Activated T-helper 17 cell treated with anti-CD3 and anti-CD28 coated beads, Interleukin-2, amount 50 U/mL, for 72 hours (primary cell): Measurements from ENCODE around the gene FXYD5. TPM values are rescaled to one million over a fixed set of nuclear protein-coding genes. Genes with fewer than 3 reads are reported as not detected.

Source experiments
- ATAC-seq: fragments of 150-1000 bp; cut with Tn5 transposase; replicated peaks from 2 replicates; pipeline ENCODE4 v1.10.0; 2021; ENCODE audit warnings: mild to moderate bottlenecking, moderate library complexity
- H3K27ac Mint-ChIP-seq: one replicate; pipeline ENCODE4 v1.8.0; 2022; ENCODE audit warnings: mixed read lengths
- H3K27me3 Mint-ChIP-seq: one replicate; pipeline ENCODE4 v1.8.0; 2022; ENCODE audit warnings: mixed read lengths
- H3K36me3 Mint-ChIP-seq: one replicate; pipeline ENCODE4 v1.8.0; 2022; ENCODE audit warnings: low read depth, mild to moderate bottlenecking, mixed read lengths
- H3K4me1 Mint-ChIP-seq: one replicate; pipeline ENCODE4 v1.8.0; 2022; ENCODE audit warnings: mixed read lengths
- H3K4me3 Mint-ChIP-seq: one replicate; pipeline ENCODE4 v1.8.0; 2022; ENCODE audit warnings: mild to moderate bottlenecking, mixed read lengths
- H3K9me3 Mint-ChIP-seq: one replicate; pipeline ENCODE4 v1.8.0; 2022; ENCODE audit warnings: mixed read lengths
- total RNA-seq, 2 donors: library from RNA; stranded (reverse); gene quantifications; one replicate each; pipeline ENCODE4 v1.2.3, GENCODE V29; 2022

The FXYD5 gene
- 100 to 1,000 TPM; 214 to 257 TPM for total RNA-seq

DNA sequence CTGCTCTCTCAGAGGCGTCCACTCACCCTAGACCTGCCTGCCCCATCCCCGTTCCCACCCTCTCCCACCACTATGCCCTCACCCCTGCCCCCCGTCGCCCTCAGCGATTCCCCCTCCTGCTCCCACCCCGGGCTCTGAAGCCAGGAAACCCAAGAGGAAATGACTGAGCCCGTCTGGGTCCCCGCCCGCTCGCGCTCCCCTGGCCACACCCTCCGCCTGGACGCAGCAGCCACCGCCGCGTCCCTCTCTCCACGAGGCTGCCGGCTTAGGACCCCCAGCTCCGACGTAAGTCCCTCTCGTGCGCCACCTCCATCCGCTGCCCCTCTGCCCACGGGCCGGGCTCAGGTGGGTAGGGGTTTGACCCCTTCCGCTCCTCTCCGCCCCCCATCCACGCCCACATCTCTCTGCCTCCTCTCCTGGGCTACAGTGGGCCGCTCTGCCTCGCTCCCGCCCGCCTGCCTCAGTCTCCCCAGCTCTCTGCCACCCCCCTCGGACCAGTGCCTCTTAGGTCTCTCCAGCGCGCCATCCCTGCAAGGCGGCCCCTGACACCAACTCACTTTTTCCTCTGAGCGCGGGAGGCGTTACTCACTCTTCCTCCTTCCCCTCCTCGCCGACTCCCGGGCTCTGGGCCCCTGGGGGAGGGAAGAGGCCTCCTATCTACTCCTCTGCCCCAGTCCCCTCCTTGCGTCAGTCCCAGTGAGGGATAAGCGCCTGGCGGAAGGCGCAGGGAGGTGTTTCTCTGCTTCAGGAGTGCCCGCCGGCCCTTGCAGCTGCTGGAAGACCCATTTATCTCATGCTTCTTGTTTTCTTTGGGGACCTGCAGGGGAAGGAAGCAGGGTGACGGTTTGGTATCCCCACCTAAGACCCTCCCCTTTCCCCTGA lies at the start of gene FXYD5:
Gene FXYD5 (plus strand): TSS at position 211 of the 882 bp plus-strand sequence. CDS start 816 bp downstream, outside the sequence.
- no peaks in the 10 kb centered on the region for H3K9me3 Mint-ChIP-seq
- no peaks in the 10 kb centered on the region for H3K27me3 Mint-ChIP-seq
- H3K4me3 Mint-ChIP-seq = peak within 1 kb of the TSS; percentile 97
- H3K27ac Mint-ChIP-seq = peak within 1 kb of the TSS; percentile 99
- H3K36me3 Mint-ChIP-seq = peaks cover 53% of the 10 kb centered on the region
- peak; percentile 88 for ATAC-seq
- H3K4me1 Mint-ChIP-seq = peaks cover 33% of the 10 kb centered on the region

DNA sequence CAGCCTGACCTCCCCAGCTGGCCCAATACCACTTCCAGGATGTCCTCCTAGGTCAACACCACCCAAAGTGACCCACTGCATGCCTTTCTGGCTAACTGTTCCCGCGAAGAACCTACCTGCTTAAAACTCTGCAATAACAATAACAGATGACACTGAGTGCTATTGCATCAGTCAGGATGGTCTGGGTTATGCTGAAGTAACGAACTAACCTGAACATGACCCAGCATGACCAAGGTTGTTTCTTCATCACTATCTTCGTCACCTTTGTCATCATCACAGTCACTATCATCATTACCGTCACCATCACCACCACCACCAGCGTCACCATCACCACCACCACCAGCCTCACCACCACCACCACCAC lies 49.5 kb upstream of the FXYD5 start:
- Mint-ChIP-seq H3K36me3 (no peaks in the 10 kb centered on the region), H3K4me1 (no peaks in the 10 kb centered on the region), H3K9me3 (no peaks in the 10 kb centered on the region), H3K27me3 (no peaks in the 10 kb centered on the region), H3K27ac (no peak overlapping the region), H3K4me3 (no peak overlapping the region)
- ATAC-seq = no peak

DNA sequence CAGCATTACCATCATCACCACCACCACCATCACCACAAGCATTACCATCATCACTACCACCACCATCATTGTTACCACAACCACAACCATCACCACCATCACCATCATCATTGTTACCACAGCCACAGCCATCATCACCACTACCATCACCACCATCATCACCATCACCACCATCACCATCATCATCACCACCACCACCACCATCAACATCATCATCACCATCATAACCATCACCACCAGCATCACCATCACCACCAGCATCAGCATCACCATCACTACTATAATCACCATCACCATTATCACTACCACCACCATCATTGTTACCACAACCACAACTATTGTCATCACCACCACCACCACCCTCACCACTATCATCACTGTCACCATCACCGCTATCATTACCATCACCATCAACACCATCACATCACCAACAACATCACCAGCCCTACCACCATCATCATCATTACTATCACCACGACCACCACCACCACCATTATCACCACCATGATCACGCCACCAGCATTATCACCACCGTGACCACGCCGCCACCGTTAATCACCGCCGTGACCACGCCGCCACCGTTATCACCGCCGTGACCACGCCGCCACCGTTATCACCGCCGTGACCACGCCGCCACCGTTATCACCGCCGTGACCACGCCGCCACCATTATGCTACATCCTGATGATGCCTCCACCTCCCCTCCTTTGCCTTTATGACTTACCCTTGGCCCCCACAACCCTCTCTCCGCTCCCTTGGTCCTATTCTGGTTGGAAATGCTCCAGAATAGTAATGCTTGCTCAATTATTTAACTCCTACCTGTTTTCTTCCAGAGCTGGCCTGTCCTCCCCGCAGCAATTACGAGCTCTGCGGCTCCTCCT lies 48.9 kb upstream of the FXYD5 start:
- H3K36me3 Mint-ChIP-seq = no peaks in the 10 kb centered on the region
- H3K27me3 Mint-ChIP-seq = no peaks in the 10 kb centered on the region
- peak overlapping the region; percentile 7 for H3K27ac Mint-ChIP-seq
- H3K4me3 Mint-ChIP-seq = no peak overlapping the region
- H3K9me3 Mint-ChIP-seq = no peaks in the 10 kb centered on the region
- no peaks in the 10 kb centered on the region for H3K4me1 Mint-ChIP-seq
- peak; percentile 32 for ATAC-seq

GRCh38 chr19:35106291-35106583 lies 48.3 kb upstream of the FXYD5 start:
- no peaks in the 10 kb centered on the region for H3K27me3 Mint-ChIP-seq
- H3K36me3 Mint-ChIP-seq = no peaks in the 10 kb centered on the region
- H3K9me3 Mint-ChIP-seq = no peaks in the 10 kb centered on the region
- H3K27ac Mint-ChIP-seq = peak overlapping the region; percentile 7
- ATAC-seq = no peak
- no peaks in the 10 kb centered on the region for H3K4me1 Mint-ChIP-seq
- H3K4me3 Mint-ChIP-seq = no peak overlapping the region

- no peaks in the 10 kb centered on the region for H3K27me3 Mint-ChIP-seq
- H3K36me3 Mint-ChIP-seq = no peaks in the 10 kb centered on the region
- no peaks in the 10 kb centered on the region for H3K4me1 Mint-ChIP-seq
- ATAC-seq = no peak
- no peaks in the 10 kb centered on the region for H3K9me3 Mint-ChIP-seq
- no peak overlapping the region for H3K4me3 Mint-ChIP-seq
- H3K27ac Mint-ChIP-seq = peak overlapping the region; percentile 36
Observed at GRCh38 chr19:35106898-35107541, 47.5 kb upstream of the FXYD5 start.

- peak; percentile 80 for ATAC-seq
- Mint-ChIP-seq H3K4me1 (no peaks in the 10 kb centered on the region), H3K9me3 (no peaks in the 10 kb centered on the region)
Observed at GRCh38 chr19:35107545-35107944, 47.0 kb upstream of the FXYD5 start.

DNA sequence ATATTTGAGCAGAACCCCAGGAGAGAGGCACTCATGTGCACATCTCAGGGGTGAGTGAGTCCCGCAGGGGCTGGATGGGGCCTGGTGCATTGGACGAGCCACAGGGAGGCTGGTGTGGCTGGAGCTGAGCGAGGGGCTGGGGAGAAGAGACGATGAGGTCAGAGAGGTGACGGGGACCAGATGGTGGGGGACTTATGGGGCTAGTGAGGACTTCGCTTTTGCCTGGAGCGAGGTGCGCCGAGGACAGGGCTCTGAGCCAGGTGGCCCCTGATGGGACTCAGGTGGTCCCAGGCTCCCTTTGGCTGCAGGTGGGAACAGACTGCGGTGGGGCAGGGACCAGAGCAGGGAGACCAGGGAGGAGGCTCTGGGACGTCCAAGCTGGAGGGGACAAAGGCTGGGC lies 45.8 kb upstream of the FXYD5 start:
- Mint-ChIP-seq H3K4me1 (no peaks in the 10 kb centered on the region), H3K4me3 (no peak overlapping the region), H3K27ac (no peak overlapping the region), H3K36me3 (no peaks in the 10 kb centered on the region), H3K9me3 (no peaks in the 10 kb centered on the region), H3K27me3 (no peaks in the 10 kb centered on the region)
- no peak for ATAC-seq

More at GRCh38 chr19:35107545-35107944, 47.0 kb upstream of the FXYD5 start:
- Mint-ChIP-seq H3K36me3 (no peaks in the 10 kb centered on the region), H3K27ac (peak overlapping the region; percentile 36), H3K4me3 (no peak overlapping the region), H3K27me3 (no peaks in the 10 kb centered on the region)

DNA sequence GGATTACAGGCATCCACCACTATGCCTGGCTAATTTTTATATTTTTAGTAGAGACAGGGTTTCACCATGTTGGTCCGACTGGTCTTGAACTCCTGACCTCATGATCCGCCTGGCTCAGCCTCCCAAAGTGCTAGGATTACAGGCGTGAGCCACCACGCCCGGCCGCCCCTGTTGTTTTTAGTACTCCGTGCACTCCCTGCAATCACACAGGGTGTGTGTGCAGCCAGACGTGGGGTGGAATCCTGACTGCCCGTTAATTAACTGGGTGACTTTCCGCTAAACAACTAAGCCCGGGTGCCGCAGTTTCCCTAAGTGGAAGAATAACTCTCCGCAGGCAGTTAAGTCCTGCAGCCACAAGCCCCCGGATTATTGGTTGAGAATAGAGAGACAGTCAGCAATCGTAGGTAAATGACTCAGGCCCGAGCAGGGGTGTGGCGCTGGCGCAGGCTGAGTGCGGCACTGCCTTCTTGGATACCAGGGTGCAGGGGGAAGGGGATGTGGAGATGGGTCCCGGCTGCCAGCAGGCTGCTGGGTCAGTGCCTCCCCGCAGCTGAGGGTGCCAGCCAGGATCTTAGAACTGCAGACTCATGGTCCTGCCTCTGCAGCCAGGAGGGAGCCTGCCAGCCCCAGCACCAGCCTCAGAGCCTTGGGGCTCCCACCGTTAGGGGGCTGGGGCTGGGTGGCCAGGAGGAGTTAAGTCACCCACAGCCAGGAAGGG lies 45.0 kb upstream of the FXYD5 start:
- ATAC-seq = no peak
- H3K4me3 Mint-ChIP-seq = no peak overlapping the region

GRCh38 chr19:35110974-35111373 lies 43.6 kb upstream of the FXYD5 start:
- no peaks in the 10 kb centered on the region for H3K9me3 Mint-ChIP-seq
- no peak overlapping the region for H3K4me3 Mint-ChIP-seq
- no peaks in the 10 kb centered on the region for H3K27me3 Mint-ChIP-seq
- no peak overlapping the region for H3K27ac Mint-ChIP-seq
- H3K4me1 Mint-ChIP-seq = peaks cover 5% of the 10 kb centered on the region
- no peaks in the 10 kb centered on the region for H3K36me3 Mint-ChIP-seq
- ATAC-seq = no peak

More for the DNA sequence above, 45.0 kb upstream of the FXYD5 start:
- Mint-ChIP-seq H3K4me1 (peaks cover 2% of the 10 kb centered on the region), H3K27ac (no peak overlapping the region), H3K27me3 (no peaks in the 10 kb centered on the region), H3K9me3 (no peaks in the 10 kb centered on the region), H3K36me3 (no peaks in the 10 kb centered on the region)

- peaks cover 5% of the 10 kb centered on the region for H3K4me1 Mint-ChIP-seq
- no peaks in the 10 kb centered on the region for H3K9me3 Mint-ChIP-seq
- H3K27ac Mint-ChIP-seq = no peak overlapping the region
- H3K27me3 Mint-ChIP-seq = no peaks in the 10 kb centered on the region
- no peak for ATAC-seq
- H3K36me3 Mint-ChIP-seq = no peaks in the 10 kb centered on the region
- no peak overlapping the region for H3K4me3 Mint-ChIP-seq
Observed at GRCh38 chr19:35112995-35113688, 41.4 kb upstream of the FXYD5 start.

GRCh38 chr19:35114353-35115176 lies 40.0 kb upstream of the FXYD5 start:
- H3K27me3 Mint-ChIP-seq = no peaks in the 10 kb centered on the region
- no peaks in the 10 kb centered on the region for H3K36me3 Mint-ChIP-seq
- H3K27ac Mint-ChIP-seq = no peak overlapping the region
- peaks cover 5% of the 10 kb centered on the region for H3K4me1 Mint-ChIP-seq
- ATAC-seq = peak; percentile 90
- H3K4me3 Mint-ChIP-seq = no peak overlapping the region
- no peaks in the 10 kb centered on the region for H3K9me3 Mint-ChIP-seq

- no peak within 1 kb of the TSS for H3K4me3 Mint-ChIP-seq
- no peak for ATAC-seq
- no peaks in the 10 kb centered on the region for H3K27me3 Mint-ChIP-seq
- H3K36me3 Mint-ChIP-seq = no peaks in the 10 kb centered on the region
- H3K27ac Mint-ChIP-seq = no peak within 1 kb of the TSS
- H3K4me1 Mint-ChIP-seq = peaks cover 5% of the 10 kb centered on the region
- H3K9me3 Mint-ChIP-seq = no peaks in the 10 kb centered on the region
Observed at GRCh38 chr19:35115177-35115951, 39.2 kb upstream of the FXYD5 start, which contains the start of gene FXYD3. FXYD3 (plus strand) TSS chr19:35115823; CDS start chr19:35119377, 3,554 bp downstream.
